NCI-H524 (cell line): ENCODE measurements around the gene RPL6.
"Not testable (repeated sequence)": the region's sequence is repeated elsewhere in the genome, so short reads cannot be mapped to it uniquely, and the experiment has no call there.

Experiments used
- DNase-seq, 2 experiments: peaks; one replicate each; lab custom pipeline; 2025; lab: John Stamatoyannopoulos, UW

RPL6 gene

GRCh38 chr12:112409064-112409905 is at the start of gene RPL6:
Gene RPL6, minus strand, starts transcription at chr12:112409605. Its CDS starts 949 bp downstream, at chr12:112408656.
- DNase-seq, result peak; percentile 88 to 93

- no peak for DNase-seq
Measured at GRCh38 chr12:112458751-112459150, 49.3 kb upstream of the RPL6 start.

GRCh38 chr12:112458330-112458729 is 48.9 kb upstream of the RPL6 start:
- DNase-seq, result no peak

GRCh38 chr12:112457142-112457541 is 47.7 kb upstream of the RPL6 start:
- DNase-seq, result not testable (repeated sequence)

- no peak for DNase-seq
Measured at GRCh38 chr12:112456029-112456428, 46.6 kb upstream of the RPL6 start.

- DNase-seq, result no peak
Measured at GRCh38 chr12:112450725-112451124, 41.3 kb upstream of the RPL6 start.

GRCh38 chr12:112448165-112448564 is 38.8 kb upstream of the RPL6 start:
- not testable (repeated sequence) for DNase-seq

- DNase-seq, result no peak
Measured at GRCh38 chr12:112447106-112447505, 37.7 kb upstream of the RPL6 start.

GRCh38 chr12:112446008-112446725 is 36.8 kb upstream of the RPL6 start:
- DNase-seq, result no peak

- DNase-seq, result no peak
Measured at GRCh38 chr12:112443916-112444315, 34.5 kb upstream of the RPL6 start.

GRCh38 chr12:112440653-112441052 is 31.2 kb upstream of the RPL6 start:
- DNase-seq, result not testable (repeated sequence)

- DNase-seq, result no peak
Measured at GRCh38 chr12:112439769-112440168, 30.4 kb upstream of the RPL6 start.

GRCh38 chr12:112438645-112439044 is 29.2 kb upstream of the RPL6 start:
- not testable (repeated sequence) for DNase-seq

- no peak for DNase-seq
Measured at GRCh38 chr12:112433551-112433950, 24.1 kb upstream of the RPL6 start.

- DNase-seq, result no peak
Measured at GRCh38 chr12:112431965-112432364, 22.6 kb upstream of the RPL6 start.

GRCh38 chr12:112430929-112431328 is 21.5 kb upstream of the RPL6 start:
- DNase-seq, result no peak

- no peak for DNase-seq
Measured at GRCh38 chr12:112427760-112428159, 18.4 kb upstream of the RPL6 start.

- DNase-seq, result no peak
Measured at GRCh38 chr12:112425582-112426382, 16.4 kb upstream of the RPL6 start.

- no peak for DNase-seq
Measured at GRCh38 chr12:112424126-112424525, 14.7 kb upstream of the RPL6 start.

GRCh38 chr12:112422531-112422930 is 13.1 kb upstream of the RPL6 start:
- DNase-seq, result no peak

GRCh38 chr12:112421363-112421762 is 12.0 kb upstream of the RPL6 start:
- DNase-seq, result no peak

GRCh38 chr12:112420740-112421139 is 11.3 kb upstream of the RPL6 start:
- no peak for DNase-seq
